ENCODE measurements around the gene PICALM.
A peak's percentile ranks its signal among the peaks of the same experiment; 100 is the strongest.

PICALM gene

DNA sequence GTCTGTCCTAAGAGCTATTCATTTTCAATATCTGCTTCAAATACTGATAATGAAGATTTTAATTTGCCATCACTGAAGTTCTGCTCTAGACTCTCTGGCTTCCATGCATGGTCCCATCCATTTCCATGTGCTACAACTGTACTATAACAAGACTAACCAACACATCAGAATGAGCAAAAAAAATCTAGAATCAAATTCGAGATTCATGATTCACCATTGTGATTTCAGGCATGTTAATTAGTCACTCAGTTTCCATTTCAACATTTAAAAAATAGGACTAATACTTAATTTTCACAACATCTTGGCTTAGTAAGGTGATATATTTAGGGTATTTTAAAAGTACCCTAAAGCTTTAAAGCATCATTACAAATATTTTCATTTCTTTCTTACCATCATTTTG, 22.8 kb downstream of the PICALM start:
- Mint-ChIP-seq H3K4me3 (peak overlapping the region; percentile 66), H3K27me3 (no peaks in the 10 kb centered on the region), H3K9me3 (no peaks in the 10 kb centered on the region), H3K27ac (peak overlapping the region; percentile 92), H3K36me3 (ENCODE audit: low read depth) (peaks cover 23% of the 10 kb centered on the region), H3K4me1 (ENCODE audit: low read depth) (peaks cover 100% of the 10 kb centered on the region)

DNA sequence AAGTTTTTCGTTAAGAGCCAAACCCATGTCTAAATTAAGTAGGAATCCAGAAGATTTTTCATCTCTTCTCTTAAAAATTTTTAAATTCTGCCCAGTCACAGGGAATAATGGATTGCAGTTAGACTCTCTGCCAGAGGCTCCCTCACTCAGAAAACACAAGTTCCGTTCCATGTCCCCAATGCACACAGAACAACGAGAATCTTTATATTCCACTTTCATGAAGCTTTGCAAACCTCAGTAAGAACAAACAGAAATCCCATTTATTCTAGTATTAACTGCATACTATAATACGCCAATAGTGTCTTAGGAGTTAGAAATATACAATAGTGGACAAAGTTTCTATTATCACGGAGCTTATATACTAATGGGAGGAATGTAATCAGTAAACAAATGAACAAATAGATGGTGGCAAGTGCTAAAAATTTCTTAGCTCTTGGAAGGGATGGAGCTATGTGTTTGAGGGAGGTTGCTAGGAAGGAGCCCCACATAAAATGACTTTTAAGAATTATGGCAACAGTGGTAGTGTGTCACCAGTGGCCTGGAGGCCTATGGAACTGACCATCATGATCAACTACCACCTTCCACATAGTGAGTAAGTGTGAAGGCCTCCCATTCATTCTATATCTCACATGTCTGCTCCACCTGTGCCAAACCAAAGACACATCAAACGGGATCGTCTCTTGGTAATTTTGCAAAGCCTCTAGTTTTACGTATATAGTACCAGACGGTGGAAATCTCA, 24.9 kb downstream of the PICALM start:
- Mint-ChIP-seq H3K36me3 (ENCODE audit: low read depth) (peaks cover 23% of the 10 kb centered on the region), H3K4me1 (ENCODE audit: low read depth) (peaks cover 93% of the 10 kb centered on the region), H3K9me3 (no peaks in the 10 kb centered on the region), H3K4me3 (peak overlapping the region; percentile 19), H3K27me3 (no peaks in the 10 kb centered on the region), H3K27ac (peak overlapping the region; percentile 75)

DNA sequence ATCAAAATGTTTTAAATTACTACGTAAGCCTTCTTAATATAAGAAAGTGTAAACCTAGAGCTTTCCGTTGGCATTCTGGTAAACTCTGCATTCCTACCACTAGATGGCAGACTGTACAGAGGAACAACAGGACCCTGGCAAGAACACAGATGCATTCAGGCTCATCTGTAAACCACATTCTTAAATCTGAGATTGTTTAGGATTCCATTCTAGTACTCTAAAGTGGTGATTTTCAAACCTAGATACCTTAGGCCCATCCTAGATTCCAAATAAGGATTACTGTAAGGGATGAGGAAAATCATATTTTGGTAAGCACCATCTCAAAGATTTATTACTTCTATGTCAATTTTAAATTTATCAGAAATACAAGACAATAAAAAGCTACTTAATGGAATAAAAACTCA, 26.9 kb downstream of the PICALM start:
- H3K27ac Mint-ChIP-seq, result peak overlapping the region; percentile 63
- H3K4me1 Mint-ChIP-seq (ENCODE audit: low read depth), result peaks cover 81% of the 10 kb centered on the region
- no peaks in the 10 kb centered on the region for H3K9me3 Mint-ChIP-seq
- H3K27me3 Mint-ChIP-seq, result no peaks in the 10 kb centered on the region
- H3K36me3 Mint-ChIP-seq (ENCODE audit: low read depth), result peaks cover 29% of the 10 kb centered on the region
- H3K4me3 Mint-ChIP-seq, result peak overlapping the region; percentile 28

DNA sequence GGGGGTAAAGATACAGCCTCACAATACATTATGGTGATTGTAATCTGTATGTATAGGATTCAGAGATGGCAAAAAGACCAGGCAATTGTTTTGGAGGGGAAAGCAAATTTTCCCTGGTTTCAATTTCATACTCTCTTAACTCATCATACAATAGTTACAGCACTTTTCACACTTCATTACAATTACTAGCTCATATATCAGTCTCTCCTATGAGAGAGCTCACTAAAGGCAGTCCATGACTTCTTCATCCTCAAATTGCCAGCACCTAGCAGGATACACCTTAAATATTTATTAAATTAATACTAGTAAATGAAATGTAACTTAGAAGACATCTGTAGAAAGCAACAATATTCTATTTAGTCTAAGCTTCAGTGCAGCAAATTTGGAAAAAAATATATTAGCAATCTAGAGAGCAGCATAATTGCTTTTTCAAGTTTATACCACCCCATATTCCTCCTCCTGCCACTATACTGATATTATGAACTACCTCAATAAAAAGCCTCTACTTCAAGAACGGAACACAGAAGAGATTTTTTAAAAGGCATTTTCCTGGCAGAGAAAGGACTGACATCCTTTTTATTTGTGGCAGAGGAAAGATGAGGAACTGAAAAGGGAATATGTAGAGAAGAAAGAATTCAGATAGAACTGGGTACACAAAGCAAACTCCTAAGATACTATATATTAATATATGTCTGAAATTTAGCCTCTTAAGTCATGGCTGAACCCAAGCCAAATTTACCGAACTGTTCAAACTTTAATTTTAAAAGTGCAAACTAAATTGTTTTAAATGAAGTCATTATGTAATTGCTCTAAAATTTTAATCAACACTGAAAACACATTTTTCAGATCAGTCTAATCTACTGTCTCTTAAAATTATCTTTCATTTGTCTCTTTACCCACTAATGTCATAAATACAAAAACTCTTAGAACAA, 27.7 kb downstream of the PICALM start:
- H3K4me3 Mint-ChIP-seq, result peak overlapping the region; percentile 35
- H3K27me3 Mint-ChIP-seq, result no peaks in the 10 kb centered on the region
- H3K36me3 Mint-ChIP-seq (ENCODE audit: low read depth), result peaks cover 30% of the 10 kb centered on the region
- H3K4me1 Mint-ChIP-seq (ENCODE audit: low read depth), result peaks cover 79% of the 10 kb centered on the region
- peak overlapping the region; percentile 70 for H3K27ac Mint-ChIP-seq
- no peaks in the 10 kb centered on the region for H3K9me3 Mint-ChIP-seq

DNA sequence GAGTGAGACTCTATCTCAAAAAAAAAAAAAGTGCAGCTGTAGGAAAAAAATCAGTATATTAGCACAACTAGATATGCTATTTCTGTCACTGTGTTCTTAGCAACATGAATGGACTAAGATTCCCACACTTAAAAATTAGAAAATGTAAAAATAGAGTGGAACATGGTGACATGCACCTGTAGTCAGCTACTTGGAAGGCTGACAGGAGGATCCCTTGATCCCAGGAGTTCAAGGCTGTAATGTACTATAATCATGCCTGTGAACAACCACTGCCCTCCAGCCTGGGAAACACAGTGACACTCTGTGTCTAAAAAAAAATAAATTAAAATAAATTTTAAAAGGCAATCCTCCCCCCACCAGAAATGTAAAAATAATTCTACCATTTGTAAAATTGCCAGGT, 29.8 kb downstream of the PICALM start:
- Mint-ChIP-seq H3K4me1 (ENCODE audit: low read depth) (peaks cover 77% of the 10 kb centered on the region), H3K4me3 (no peak overlapping the region), H3K27me3 (no peaks in the 10 kb centered on the region), H3K27ac (no peak overlapping the region), H3K36me3 (ENCODE audit: low read depth) (peaks cover 34% of the 10 kb centered on the region), H3K9me3 (no peaks in the 10 kb centered on the region)

DNA sequence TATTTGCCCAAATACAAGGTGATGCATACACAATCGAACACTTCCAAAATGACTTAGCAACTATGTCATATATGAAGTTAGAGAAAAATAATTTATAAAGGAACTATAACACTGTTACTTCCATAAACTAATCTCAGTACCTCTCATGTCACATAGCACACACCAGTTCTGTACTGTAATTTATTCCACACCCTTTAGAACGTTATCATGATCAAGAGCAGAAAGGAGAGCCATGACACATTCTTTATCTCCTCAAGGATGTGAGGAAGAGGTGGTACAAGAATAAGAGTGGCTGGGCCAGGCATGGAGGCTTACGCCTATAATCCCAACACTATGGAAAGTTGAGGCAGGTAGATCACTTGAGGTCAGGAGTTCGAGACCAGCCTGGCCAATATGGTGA, 31.1 kb downstream of the PICALM start:
- Mint-ChIP-seq H3K27me3 (no peaks in the 10 kb centered on the region), H3K36me3 (ENCODE audit: low read depth) (peaks cover 34% of the 10 kb centered on the region)

DNA sequence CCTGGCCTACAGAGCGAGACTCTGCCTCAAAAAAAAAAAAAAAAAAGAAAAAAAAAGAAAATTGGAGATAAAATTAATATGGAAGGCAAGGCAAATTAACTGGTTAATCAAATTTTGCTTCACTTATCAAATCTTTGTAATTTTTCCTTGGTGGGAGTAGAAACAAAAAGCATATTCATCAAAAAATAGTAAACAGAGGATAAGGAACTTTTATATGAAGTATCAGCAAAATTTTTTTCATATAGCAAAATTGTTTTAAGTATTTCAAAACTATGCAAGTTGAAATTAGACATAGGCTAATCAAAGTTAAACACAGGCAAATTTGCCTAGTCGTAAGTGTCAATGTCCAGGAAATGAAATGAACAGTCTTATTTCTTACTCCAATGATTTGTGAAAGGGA, 33.0 kb downstream of the PICALM start:
- Mint-ChIP-seq H3K27me3 (no peaks in the 10 kb centered on the region), H3K36me3 (ENCODE audit: low read depth) (peaks cover 41% of the 10 kb centered on the region), H3K4me1 (ENCODE audit: low read depth) (peaks cover 59% of the 10 kb centered on the region), H3K27ac (no peak overlapping the region), H3K9me3 (no peaks in the 10 kb centered on the region), H3K4me3 (no peak overlapping the region)

More for the DNA sequence above, 31.1 kb downstream of the PICALM start:
- Mint-ChIP-seq H3K9me3 (no peaks in the 10 kb centered on the region), H3K4me1 (ENCODE audit: low read depth) (peaks cover 73% of the 10 kb centered on the region), H3K4me3 (no peak overlapping the region), H3K27ac (peak overlapping the region; percentile 57)

DNA sequence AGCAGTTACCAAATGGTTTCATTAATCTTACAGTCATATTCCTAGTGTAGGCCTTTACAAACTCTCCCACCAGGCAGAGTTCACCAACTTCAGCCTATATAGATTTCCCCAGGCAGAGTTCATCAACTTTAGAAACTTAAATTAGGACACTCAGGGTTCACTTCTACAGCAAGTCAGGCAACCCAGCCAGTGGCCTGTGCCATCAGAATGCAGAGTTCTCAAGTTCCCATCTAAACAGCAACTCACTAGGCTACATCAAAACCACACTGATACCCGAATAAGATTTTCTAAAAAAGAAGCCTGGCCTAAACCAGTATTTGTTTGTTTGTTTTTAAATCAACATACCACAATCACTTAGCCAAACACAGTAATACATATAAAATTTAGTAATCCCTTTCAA, 33.7 kb downstream of the PICALM start:
- Mint-ChIP-seq H3K36me3 (ENCODE audit: low read depth) (peaks cover 43% of the 10 kb centered on the region), H3K27me3 (no peaks in the 10 kb centered on the region), H3K4me3 (no peak overlapping the region), H3K27ac (peak overlapping the region; percentile 19), H3K4me1 (ENCODE audit: low read depth) (peaks cover 54% of the 10 kb centered on the region), H3K9me3 (no peaks in the 10 kb centered on the region)

DNA sequence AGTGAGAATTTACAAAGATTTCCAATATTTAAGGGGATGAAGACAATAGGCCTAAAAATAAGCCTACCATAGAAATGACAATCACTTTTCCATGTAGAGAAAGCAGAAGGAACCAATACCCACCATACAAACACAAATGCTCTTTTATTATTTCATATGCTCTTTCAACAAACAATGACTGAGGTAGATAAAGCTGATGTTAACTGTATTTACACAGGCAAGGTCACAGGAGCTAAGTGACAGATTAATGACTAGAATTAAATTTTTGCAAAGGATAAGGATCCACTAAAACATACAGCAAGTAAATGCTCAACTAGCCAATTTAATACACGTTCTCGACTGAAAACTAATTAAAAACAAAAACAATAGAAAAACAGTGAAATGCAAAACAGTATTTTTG, 34.2 kb downstream of the PICALM start:
- Mint-ChIP-seq H3K4me1 (ENCODE audit: low read depth) (peaks cover 50% of the 10 kb centered on the region), H3K9me3 (no peaks in the 10 kb centered on the region), H3K4me3 (no peak overlapping the region), H3K27ac (no peak overlapping the region), H3K36me3 (ENCODE audit: low read depth) (peaks cover 45% of the 10 kb centered on the region), H3K27me3 (no peaks in the 10 kb centered on the region)

DNA sequence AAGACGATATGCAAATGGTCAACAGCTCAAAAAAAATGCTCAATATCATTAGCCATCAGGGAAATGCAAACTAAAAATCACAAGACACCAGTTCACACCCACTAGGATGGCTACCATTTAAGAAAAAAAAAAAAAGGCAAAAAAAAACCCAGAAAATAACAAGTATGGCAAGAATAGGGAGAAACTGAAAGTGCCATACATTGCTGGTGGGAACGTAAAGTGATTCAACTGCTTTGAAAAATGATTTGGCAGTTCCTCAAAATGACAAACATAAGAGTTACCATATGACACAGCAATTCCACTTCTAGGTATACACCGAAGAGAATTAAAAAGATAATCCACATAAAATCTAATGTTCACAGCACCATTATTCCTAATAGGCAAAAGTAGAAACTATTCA, 47.5 kb downstream of the PICALM start:
- Mint-ChIP-seq H3K27me3 (no peaks in the 10 kb centered on the region), H3K27ac (peak overlapping the region; percentile 70), H3K9me3 (no peaks in the 10 kb centered on the region), H3K36me3 (ENCODE audit: low read depth) (peaks cover 80% of the 10 kb centered on the region), H3K4me3 (no peak overlapping the region), H3K4me1 (ENCODE audit: low read depth) (peaks cover 47% of the 10 kb centered on the region)

DNA sequence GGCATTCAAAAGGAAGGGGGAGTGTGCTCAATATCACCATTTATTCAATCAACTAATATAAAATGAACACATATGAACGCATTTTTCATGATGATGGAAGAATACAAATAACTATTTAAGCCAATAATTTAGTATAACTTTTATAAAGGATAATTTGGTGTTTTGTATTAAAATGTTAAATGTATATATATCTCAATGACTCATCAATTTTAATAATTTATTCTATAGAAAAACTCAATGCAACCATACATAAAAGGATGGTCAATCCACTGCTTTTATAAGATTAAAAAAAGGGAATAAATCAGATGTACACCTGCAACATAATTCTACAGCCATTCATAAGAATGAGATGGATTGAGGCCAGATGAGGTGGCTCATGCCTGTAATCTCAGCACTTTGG, 50.6 kb downstream of the PICALM start:
- Mint-ChIP-seq H3K4me1 (ENCODE audit: low read depth) (peaks cover 42% of the 10 kb centered on the region), H3K9me3 (no peaks in the 10 kb centered on the region), H3K27ac (no peak overlapping the region), H3K4me3 (no peak overlapping the region), H3K36me3 (ENCODE audit: low read depth) (peaks cover 81% of the 10 kb centered on the region), H3K27me3 (no peaks in the 10 kb centered on the region)

DNA sequence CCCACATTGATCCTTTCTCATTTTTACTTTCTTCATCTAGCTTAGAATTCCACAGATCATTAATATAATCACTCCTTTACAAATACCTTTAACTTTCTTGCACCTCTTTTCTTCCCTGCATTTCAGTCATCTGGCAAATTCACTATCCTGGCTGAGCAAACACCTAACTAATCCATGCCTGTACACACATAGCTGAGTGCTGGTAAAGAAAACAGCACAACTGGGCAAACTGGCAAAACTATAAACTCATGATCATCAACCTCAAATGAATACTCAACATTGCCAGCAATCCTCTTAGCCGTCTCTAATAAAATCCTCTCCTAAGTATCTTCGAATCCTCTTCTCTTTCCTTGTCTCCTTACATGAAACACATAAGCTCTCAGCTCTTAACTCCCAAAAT, 52.4 kb downstream of the PICALM start:
- Mint-ChIP-seq H3K4me3 (no peak overlapping the region), H3K9me3 (no peaks in the 10 kb centered on the region), H3K4me1 (ENCODE audit: low read depth) (peaks cover 24% of the 10 kb centered on the region), H3K27ac (peak overlapping the region; percentile 75), H3K27me3 (no peaks in the 10 kb centered on the region), H3K36me3 (ENCODE audit: low read depth) (peaks cover 75% of the 10 kb centered on the region)

DNA sequence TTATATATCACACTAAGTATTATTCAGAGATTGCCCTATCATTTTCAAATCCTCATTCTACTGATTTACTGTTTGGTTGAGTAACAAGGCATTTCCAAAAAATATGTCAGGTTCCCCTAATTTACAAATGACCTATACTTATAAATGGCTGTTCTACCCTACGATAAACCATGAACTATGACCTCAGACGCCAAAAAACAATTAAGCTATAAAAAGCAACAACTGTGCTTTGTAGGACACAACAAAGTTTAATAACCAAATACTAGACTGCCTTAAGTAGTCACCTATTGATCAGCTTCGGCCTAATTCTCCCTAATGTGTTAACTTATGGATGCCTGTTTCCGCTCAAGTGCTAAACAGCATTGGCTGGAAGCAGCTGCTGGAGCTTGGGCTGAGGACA, 53.2 kb downstream of the PICALM start:
- Mint-ChIP-seq H3K36me3 (ENCODE audit: low read depth) (peaks cover 74% of the 10 kb centered on the region), H3K4me1 (ENCODE audit: low read depth) (peaks cover 18% of the 10 kb centered on the region), H3K27ac (no peak overlapping the region)

DNA sequence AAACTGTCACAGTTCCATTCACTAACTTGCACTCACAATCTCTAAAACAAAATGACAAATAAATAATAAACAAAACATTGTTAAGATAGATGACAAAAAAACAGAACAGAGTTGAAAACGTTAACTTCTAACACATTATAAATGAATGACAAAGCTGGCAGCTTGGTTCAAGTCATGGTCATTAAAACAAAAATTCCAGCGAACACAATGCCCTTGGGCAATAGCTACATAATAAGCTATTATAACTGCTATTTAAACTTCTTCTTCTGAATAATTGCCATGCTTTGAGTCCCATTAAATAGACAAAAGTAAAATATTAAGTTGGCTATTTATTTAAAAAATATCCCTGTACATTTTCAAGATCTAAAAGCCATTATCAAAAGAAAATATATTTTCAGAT, 54.7 kb downstream of the PICALM start:
- H3K27ac Mint-ChIP-seq, result no peak overlapping the region
- no peaks in the 10 kb centered on the region for H3K27me3 Mint-ChIP-seq
- peaks cover 16% of the 10 kb centered on the region for H3K4me1 Mint-ChIP-seq (ENCODE audit: low read depth)
- peaks cover 76% of the 10 kb centered on the region for H3K36me3 Mint-ChIP-seq (ENCODE audit: low read depth)
- H3K4me3 Mint-ChIP-seq, result no peak overlapping the region
- H3K9me3 Mint-ChIP-seq, result no peaks in the 10 kb centered on the region

More for the DNA sequence above, 53.2 kb downstream of the PICALM start:
- no peaks in the 10 kb centered on the region for H3K27me3 Mint-ChIP-seq
- H3K4me3 Mint-ChIP-seq, result no peak overlapping the region
- no peaks in the 10 kb centered on the region for H3K9me3 Mint-ChIP-seq

DNA sequence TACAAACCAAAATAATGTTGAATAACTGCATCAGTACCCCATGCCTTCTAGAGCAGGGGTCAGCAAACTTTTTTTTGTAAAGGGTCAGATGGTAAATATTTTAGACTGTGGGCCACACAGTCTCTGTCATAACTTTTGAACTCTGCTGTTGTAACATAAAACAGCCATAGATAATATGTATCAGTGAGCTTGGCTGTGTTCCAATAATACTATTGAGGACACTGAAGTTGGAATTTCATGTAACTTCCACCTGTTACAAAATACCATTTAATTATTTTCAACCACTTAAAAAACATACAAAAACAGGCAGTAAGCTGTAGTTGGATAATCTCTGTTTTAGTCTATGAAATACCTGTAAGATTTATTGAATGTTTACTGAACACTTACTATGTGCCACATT, 55.2 kb downstream of the PICALM start:
- H3K27ac Mint-ChIP-seq, result no peak overlapping the region
- peaks cover 74% of the 10 kb centered on the region for H3K36me3 Mint-ChIP-seq (ENCODE audit: low read depth)
- H3K27me3 Mint-ChIP-seq, result no peaks in the 10 kb centered on the region
- H3K4me3 Mint-ChIP-seq, result no peak overlapping the region
- H3K9me3 Mint-ChIP-seq, result no peaks in the 10 kb centered on the region
- peaks cover 16% of the 10 kb centered on the region for H3K4me1 Mint-ChIP-seq (ENCODE audit: low read depth)
